Measurements from ENCODE around the gene SUGCT. TPM values are rescaled to one million over a fixed set of nuclear protein-coding genes. Genes with fewer than 3 reads are reported as not detected.

Gene SUGCT
- total RNA-seq, 1 experiment from 2014 or later: 5.4 TPM

DNA sequence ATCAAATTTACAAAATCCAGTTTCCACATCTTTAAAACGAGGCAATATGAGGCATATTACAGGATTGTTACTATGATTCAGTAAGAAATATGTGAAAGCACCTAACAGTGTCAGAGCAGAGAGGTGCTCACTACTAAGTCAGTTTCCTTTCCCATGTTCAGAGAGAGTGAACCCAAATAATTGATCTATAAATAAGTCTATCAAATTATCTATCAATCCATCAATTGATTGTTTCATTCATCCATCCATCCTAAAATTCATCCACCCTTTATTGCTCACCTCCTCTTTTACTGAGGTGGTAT lies 340.8 kb downstream of the SUGCT start:
- Histone ChIP-seq H3K79me1 (ENCODE audit: insufficient read depth, low read depth, low read length, poor library complexity, severe bottlenecking) (no peaks in the 10 kb centered on the region), H2BK20ac (ENCODE audit: low read depth, low read length, poor library complexity, severe bottlenecking) (no peak overlapping the region), H3K27ac (ENCODE audit: insufficient read length, low read depth, low read length) (no peak overlapping the region), H4K8ac (replicated peaks; ENCODE audit: insufficient read length, low read depth, low read length) (no peak overlapping the region), H3K9ac (ENCODE audit: extremely low read depth, insufficient read length, low read length) (no peak overlapping the region), H3K27me3 (ENCODE audit: insufficient read depth, low read length) (no peaks in the 10 kb centered on the region), H4K91ac (ENCODE audit: insufficient read length, low read depth, low read length) (no peak overlapping the region), H3K56ac (ENCODE audit: insufficient read length, low read depth, low read length) (no peak overlapping the region), H3K18ac (ENCODE audit: insufficient read length, low read depth, low read length) (no peak overlapping the region), H2BK15ac (ENCODE audit: low read depth, low read length) (no peak overlapping the region), H3K23me2 (ENCODE audit: insufficient read length, low read depth, low read length, poor library complexity, severe bottlenecking) (no peaks in the 10 kb centered on the region), H2BK5ac (ENCODE audit: insufficient read length, low read length) (no peak overlapping the region), H4K5ac (ENCODE audit: insufficient read length, low read depth, low read length) (no peak overlapping the region), H2AFZ (ENCODE audit: low read length) (no peak overlapping the region), H2BK12ac (ENCODE audit: insufficient read length, low read depth, low read length) (no peak overlapping the region), H3K4me2 (ENCODE audit: insufficient read depth, insufficient read length, low read length) (no peak overlapping the region), H3K4me1 (ENCODE audit: insufficient read depth, low read length) (no peaks in the 10 kb centered on the region), H3K23ac (ENCODE audit: insufficient read length, low read depth, low read length) (no peak overlapping the region), H3T11ph (ENCODE audit: low read length) (no peak overlapping the region), H3K14ac (ENCODE audit: insufficient read depth, low read length) (no peak overlapping the region), H2AK5ac (ENCODE audit: insufficient read length, low read length) (no peak overlapping the region), H3K9me3 (ENCODE audit: control insufficient read depth, low read depth, low read length) (no peaks in the 10 kb centered on the region), H3K79me2 (ENCODE audit: insufficient read depth, low read length) (no peaks in the 10 kb centered on the region), H4K20me1 (ENCODE audit: control insufficient read depth, insufficient read depth, insufficient read length) (no peaks in the 10 kb centered on the region), H3K4ac (ENCODE audit: low read depth, low read length) (no peak overlapping the region), H2BK120ac (ENCODE audit: low read depth, low read length, poor library complexity, severe bottlenecking) (no peak overlapping the region)
- no peaks in the 10 kb centered on the region for H3K36me3 Mint-ChIP-seq (ENCODE audit: insufficient read depth in 1 of 3, low read depth in 3 of 3)
- WGBS (ENCODE audit: extremely low coverage, insufficient read length, low lambda C conversion rate): no CpG with 5 or more reads among the region's 1 CpG
- H3K4me1 Mint-ChIP-seq: no peaks in the 10 kb centered on the region; a peak in 1 of 4 replicates
- no peak for TF ChIP-seq CTCF (conservative IDR thresholded peaks at IDR 0.05)
- no peaks in the 10 kb centered on the region for H3K9me3 Mint-ChIP-seq
- no peak overlapping the region for H3K4me3 Mint-ChIP-seq
- no peak overlapping the region for H3K27ac Mint-ChIP-seq
- H3K27me3 Mint-ChIP-seq (ENCODE audit: low read depth): no peaks in the 10 kb centered on the region
- DNase-seq: no peak
